A172 (cell line): ENCODE data around the gene SEC16A. TPM values are rescaled to one million over a fixed set of nuclear protein-coding genes. Genes with fewer than 3 reads are reported as not detected.

Experiments used
- DNase-seq: peaks from one replicate; pipeline ENCODE4 v3.0.0-alpha.2; 2015; ENCODE audit warnings: low spot score
- total RNA-seq: library from RNA; depleted of rRNA; stranded (reverse); fragments of >200 nt; shearing (Covaris generic); gene quantifications from 2 replicates; pipeline ENCODE4 v1.2.3, GENCODE V29; 2014

SEC16A gene
- total RNA-seq, 1 experiment from 2014 or later = 46.3 TPM

DNA sequence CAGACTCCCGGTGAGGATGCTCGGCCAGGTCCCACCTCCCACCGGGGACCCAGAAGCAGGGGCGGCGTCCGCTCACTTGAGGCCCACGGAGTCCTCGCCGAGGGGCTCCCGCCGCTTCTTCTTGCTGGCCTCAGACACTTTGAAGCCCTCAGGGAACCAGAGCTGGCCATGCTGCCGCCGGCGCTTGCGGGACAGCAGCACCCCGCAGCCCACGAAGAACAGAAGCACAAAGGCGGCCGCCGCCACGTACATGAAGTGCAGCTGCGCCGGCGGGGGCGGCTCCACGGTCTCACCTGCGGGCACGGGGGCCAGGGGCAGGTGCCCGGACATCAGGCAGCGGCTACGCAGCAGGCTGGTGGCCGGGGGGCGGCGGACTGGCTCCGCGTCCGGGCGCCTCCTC, 19.4 kb upstream of the SEC16A start:
- DNase-seq = no peak

DNA sequence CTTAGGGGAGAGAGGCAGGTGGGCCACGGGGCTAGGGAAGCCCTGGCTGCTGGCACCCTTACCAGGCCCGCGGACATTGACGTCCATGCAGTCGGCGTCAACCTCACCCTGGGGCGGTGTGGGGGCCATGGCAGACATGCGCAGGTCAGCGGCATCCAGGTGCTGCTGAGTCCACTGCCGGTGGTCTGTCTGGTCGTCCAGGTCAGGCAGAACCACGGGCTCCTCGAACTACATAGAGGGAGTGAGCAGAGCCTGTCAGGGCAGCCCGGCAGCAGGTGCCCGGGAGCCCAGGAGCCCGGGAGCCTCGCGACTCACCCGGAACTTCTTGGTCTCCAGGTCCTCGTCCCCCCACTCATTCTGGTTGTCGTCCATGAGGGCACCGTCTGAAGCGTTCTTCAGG, 18.8 kb upstream of the SEC16A start:
- no peak for DNase-seq

DNA sequence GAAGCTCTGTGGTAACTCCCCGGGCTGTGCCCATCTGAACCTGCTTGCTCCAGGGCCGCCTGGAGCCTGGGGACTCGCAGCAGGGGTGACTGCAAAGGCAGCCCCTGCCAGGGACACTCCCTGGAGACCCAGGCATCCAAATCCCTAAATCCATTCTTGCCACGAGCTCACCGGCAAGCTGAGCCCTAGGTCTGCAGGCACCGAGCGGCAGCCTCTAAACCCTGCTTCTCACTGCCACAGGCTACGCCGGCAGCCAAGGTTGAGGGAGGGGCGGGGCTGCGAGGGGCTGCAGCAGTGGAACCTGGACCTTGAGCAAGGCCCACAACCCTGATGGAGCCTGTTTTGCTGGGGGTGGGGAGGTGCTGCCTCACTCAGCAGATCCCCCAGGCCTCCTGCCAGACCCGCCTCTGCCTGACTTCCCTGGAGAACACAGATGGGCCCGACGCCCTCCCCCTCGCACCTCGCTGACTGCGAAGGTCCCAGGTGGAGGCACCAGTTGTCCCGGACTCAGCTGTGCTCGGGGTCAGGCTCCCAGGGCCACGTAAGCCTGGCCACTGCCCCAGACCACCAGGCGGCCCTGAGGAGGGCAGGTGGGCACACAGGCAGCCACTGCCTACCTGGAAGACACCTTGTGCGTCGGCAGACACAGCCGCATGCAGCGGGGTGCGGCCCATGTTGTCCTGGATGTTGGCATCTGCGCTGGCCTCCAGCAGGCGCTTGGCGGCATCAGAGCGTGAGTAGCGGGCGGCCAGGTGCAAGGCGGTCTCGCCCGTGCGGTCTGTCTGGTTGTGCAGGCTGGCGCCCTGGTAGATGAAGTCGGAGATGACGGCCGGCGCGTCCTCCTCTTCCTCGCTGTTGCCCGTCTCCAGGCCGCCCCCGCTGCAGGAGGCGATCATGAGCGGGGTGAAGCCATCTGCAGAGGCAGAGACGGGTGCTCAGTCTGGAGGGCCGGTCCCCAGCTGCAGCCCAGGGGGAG, 17.4 kb upstream of the SEC16A start:
- no peak for DNase-seq

DNA sequence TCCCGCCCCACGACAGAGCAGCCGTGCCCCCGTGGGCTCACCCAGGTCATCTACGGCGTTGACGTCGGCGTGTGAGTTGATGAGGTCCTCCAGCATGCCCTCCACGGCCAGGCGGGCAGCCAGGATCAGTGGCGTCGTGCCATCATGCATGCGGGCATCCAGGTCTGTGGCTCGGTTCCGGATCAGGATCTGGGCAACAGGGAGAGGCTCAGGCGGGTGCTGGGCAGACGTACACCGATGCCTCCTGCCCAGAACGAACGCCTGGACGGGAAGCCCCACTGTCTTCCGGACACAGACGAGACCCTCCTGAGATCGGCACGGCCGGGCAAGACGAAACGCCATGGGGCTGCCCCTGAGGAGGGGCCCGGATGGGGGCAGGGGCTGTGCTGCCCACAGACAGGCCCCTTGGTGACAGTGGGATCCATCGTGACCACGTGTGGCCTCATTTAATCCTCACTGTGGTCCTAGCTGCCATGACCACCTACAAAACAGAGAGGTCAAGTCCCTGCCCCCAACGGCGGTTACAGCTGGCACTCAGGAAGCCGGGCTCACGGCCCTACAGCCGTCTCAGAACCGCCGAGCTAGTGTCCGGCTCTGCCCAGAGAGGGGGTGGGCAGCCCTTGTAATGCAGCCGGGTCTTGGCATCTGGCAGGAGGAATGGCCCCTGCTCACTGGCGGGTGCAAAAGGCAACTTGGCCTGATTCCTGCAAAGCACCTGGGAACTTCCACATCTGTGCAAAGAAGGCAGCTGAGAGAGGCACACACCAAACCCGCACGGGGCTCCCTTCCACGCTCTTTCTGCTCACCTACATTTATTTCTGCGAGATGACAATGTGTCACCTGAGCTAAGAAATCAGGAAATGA, 16.5 kb upstream of the SEC16A start:
- DNase-seq = no peak

DNA sequence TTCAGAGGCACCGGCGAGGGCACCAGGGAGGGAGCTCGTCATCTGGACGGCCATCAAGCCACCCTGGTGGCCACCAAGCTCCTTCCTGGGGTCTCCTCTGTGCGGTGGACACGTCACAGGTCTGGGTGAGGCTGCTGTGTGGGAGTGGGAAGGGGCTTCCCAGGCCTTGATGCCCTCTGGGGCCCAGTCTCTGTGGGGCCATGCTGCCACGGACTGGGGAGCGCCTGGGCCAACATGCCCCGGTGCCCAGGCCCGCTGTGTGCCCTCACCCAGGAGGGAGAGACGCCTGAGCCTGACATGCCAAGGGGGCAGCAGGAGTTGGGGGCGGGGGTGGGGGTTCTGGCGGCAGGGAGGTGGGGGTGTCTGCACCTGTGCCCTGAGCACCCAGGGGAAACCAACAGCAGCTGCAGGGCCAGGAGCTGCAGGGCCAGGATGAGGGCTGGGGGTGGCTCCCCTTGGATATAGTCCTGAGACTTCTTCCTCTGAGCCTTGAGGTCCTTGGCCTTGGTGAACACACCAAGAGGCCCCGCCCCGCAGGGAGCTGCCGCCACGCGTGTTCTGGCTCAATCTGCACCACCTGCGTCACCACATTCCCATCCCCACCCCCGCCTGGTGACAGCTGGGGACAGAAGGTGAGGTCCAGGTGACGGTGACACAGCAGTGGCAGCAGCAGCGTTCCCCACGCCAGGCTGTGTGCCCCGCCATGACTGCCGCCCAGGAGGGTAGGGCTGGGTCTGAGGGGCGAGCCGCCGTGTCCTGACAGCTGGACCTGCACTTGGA, 15.3 kb upstream of the SEC16A start:
- DNase-seq = no peak

DNA sequence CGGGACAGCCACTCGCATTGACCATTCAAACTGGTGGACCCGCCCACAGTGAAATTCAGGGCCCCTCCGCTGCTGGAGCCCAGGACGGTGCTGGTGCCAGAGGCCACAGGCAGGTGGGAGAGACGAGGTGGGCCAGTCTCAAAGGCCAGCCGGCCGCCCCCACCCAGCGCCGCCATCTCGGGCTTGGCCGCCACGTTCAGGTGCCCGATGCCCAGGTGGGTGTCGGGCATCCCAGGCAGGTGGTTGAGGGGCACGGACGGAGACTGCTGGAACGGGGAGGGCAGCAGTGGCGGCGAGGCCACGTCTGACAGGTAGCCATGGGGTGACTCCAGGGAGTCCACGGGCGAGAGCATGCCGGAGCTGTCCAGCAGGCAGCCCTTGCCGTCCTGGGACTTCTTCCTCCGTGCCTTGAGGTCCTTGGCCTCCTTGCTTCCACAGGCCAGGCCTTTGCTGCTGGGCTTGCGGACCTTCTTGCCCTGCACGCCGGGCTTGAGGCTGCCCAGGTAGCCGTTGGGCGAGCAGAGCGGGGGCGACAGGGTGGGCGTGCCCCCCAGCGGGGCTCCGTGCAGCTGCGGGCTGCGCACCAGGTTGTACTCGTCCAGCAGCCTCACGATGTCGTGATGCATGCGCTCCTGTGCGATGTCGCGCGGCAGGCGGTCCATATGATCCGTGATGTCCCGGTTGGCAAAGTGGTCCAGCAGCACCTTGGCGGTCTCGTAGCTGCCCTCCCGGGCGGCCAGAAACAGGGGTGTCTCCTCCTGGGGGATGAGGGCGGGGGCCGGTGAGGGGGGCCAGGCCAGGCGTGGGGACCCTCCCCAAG, 14.2 kb upstream of the SEC16A start:
- no peak for DNase-seq

DNA sequence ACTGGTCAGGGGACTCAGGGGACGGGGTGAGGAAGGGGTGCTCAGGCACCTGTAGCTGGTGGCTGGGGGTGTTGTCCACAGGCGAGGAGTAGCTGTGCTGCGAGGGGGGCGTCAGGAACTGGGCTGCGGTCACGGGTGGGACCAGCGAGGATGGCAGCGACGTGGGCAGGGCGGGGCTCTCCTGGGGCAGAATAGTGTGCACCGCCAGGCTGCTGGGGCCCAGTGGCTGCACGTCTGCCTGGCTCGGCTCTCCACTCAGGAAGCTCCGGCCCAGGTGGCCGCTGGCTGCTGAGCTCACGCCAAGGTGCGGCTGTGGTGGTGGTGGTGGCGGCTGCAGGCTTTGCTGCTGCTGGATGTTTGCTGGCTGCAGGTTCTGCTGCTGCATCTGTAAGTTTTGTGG, 13.3 kb upstream of the SEC16A start:
- no peak for DNase-seq

DNA sequence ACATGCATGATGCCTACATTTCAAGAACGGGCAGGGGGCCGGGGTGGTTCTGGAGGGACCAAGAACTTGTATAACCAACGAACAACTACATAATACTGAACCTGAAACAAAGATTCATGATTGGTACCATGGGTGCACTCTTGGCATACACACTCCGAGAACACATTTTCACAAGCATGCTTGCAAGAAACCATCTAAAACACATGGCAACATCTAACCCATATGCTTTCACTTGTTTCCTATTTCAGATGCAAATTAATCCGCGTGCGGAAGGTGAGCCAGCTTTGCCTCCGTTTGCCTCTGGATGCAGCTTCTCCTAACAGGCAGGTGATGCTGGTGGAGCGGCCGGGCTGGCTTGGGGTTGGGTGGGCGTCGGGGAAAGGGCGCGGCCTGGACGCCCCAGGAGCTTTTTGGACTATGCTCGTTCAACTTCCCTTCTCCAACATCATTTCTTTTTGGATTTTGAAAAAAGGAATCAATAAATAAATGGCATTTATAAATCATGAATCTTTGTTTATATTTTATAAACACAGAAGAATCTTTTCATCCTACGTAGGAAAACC, 12.5 kb upstream of the SEC16A start:
- DNase-seq = no peak

DNA sequence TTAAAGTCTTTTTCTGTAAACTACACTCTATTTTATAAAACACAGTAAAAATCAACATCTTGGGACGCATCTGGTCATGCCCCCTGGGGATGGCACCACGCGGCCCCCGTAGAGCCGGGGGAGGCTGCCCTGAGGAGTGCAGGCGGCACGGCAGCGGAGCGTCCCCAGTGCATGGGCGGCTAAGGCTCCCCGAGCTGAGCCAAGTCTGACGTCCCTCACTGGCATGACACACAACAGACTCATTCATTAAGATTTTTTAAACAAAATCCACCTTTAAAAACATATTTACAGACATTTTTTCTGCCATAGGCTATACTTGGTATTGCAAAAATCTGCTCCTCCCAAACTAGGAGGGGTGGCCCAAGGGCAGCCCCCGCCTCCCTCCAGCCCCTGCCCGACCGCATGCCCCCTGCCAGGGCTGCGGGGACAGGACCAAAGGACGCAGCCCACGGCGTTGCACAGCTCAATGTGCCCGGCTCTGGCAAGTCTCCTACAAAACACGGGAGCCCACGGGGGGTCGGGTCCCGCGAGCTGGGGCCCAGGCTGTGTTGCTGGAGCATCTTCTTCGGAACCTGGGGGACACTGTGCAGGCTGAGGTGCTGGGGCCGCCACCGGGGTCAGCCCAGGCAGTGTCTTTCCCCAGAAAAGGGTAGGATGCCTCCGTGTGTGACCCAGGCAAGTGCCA, 11.8 kb upstream of the SEC16A start:
- DNase-seq = no peak

DNA sequence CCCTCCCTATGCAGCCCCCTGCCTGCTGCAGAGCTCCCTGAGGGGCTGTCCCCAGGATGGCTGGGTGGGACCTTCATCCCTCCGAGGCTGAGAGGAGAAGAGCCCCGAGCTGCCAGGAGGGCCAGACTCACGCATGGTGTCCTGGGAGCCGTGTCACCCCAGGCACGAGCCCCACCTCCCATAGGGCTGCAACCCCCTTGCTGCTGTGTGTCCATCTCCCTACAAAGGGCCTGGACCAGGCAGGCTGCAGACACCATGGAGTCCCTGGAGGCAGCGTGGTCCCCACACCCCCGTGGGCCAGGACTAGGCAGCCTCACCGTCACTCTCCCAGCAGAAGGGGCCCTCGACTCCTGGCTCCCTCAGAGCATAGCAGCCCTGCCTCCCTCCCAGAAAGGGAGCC, 11.2 kb upstream of the SEC16A start:
- no peak for DNase-seq

DNA sequence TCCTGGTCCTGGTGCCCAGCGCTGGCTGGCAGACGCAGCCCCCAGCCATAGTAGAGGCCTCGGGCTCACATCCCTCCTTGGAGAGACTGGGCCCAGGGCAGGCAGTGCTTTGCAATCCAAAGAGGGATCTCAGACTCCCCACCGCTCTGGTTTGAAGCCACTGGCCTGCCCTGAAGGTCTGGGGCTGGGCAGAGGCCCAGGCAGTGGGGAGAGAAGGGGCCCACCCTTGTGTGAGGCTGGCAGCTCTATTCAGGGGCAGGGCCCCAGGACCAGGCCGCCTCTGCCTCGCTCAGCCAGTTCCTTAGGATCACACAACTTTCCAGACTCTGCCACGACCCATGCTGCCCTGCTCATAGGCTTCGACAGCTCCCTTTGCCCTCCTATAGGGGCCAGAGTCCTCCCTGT, 10.7 kb upstream of the SEC16A start:
- no peak for DNase-seq

DNA sequence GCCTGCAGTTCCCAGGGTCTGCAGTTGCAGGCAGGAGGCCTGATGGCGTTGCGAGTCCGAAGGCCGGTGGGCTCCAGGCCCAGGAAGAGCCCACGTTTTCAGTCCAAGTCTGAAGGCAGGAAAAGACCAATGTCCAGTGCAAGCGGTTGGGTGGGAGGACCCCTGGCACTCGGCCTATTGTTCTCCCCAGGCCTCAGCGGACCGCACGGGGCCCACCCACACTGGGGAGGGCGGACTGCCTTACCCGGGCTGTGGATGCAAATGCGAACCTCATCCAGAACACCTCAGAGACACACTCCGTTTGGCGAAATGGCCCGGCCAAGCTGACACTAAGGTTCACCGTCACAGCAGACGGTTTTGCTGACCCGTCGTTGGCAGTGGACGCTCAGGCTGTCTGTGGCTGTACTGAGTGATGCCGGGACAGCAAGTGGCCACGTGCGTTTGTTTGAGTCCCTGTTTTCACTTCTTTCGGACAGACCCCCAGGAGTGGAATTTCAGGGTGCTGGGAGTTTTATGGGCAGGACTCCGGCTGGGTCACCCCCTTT, 10.2 kb upstream of the SEC16A start:
- DNase-seq = no peak

DNA sequence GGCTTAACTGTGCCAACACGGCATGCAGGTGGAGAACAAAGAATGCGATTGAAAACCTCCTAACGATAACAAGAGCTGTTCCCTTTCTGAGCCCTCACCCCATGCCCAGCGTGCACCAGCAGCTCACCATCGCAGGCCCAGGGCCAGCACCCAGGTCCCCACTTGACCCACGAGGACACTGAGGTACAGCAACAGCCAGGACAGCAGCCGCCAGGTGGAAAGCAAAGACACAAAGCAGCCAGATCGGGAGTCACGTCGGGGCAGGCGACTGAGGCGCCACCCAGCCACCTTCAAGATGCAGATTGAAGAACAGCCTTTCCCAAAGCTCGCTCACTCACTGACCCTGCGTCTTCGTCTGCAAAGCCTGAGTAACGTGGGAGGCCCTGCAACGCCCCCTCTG, 6.9 kb upstream of the SEC16A start:
- no peak for DNase-seq

DNA sequence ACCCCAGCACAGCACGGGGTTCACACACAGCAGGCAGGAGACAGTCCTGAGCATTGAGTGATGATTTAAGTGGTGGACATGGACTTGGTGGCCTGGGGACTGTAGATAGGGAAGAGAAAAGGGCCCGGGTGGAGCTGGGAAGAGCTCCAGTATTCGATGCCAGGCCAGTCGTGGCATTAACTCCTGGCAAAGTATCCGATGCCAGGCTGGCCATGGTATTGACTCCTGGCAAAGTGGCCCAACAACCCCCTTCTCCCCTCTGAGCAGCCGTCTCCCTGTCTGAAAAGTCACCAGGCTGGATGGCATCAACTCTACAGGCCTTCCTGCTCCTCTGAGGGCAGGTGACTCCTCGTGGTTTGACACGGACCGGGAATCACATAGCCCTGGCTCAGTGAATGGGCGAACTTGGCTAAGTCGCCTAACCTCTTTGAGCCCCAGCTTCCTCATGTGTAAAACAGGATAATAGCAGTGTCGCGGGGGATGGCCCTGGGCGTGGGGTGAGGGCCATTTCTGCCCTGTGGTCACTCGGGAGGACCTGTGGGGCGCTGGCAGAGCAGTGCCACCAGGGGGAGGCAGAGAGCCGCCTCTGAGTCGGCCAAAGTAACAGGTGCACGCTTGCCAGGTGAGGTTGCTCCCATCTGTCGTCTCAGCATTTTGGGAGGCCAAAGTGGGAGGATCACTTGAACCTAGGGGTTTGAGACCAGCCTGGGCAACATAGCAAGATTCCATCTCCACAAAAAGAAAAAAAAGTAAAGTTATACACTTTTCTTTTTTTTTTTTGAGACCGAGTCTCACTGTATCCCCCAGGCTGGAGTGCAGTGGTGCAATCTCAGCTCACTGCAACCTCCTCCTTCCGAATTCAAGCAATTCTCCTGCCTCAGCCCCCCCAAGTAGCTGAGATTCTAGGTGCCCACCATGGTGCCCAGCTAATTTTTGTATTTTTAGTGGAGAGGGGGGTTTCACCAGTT, 5.7 kb upstream of the SEC16A start:
- peak; percentile 63 for DNase-seq

DNA sequence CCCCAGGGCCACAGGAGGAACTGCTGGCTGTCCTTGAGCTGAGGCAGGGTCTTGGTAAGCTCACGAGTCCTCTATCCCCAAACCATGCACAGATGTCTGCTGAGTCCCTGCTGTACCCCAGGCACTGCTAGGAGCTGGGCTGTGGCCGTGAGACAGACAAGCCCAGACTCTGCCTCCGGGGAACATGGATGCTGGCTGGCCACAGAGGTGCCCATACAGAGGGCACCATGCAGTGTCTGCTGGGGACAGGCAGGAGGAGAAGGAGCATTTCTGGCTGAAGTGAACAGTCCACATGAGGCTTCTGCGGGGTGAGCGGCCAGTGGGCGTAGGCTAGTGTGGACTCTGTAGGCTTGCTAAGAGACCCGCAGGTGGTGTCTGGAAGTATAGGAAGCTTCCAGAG, 4.8 kb upstream of the SEC16A start:
- DNase-seq = no peak

DNA sequence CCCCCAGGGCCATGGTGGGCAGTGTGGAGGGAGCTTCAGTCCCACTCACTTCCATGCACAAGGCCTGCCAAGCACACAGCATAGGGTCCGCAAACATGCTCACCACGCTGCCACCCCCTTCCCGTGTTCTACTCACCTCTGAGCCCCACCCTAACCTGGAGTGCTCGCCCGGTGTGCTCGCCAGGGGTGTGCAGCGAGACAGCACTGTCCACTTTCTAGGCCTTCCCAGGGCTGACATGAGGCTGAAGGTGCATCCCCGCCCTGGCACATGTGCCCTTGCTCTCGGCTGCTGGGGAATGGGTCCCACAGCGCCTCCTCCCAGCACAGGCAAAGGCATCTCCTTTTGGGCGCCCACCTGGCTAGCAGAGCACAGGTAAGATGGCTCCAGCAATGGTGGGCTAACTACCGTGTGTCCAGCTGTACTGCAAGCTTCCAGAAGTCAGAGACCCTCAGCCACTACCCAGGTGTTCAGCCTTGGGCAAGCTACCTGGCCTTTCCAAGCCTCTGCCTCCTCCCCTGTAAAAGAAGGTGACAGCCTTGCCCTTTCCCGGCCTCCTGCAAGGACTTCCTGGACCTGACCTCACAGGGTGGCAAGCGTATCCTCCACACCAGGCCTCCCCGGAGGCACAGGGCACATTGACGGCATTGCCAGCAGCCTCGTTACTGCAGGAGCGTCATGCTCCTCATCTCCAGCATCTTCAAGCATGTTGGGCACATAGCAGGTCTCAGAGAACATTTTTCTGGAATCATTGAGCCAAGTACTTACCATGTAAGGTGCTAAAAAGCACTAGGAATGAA, 4.2 kb upstream of the SEC16A start:
- no peak for DNase-seq

DNA sequence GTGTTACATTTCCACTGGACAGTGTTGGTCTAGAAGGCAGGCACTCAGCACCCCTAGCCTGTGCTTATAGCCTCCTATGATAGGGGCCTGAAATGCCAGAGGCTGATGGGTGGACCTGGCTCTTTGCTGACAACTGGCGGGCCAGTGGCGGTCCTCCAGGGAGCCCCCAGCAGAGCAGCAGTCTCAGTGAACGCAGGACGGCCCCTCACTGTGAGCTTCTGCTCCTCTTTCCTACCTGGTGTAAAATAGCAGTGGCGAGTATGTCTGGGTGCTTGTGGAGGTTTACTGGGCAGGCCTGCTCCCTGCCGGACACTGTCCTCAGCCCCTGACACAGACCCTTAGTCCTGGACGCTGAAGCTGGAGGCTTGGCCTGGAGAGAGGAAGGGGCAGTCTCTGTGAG, 3.3 kb upstream of the SEC16A start:
- no peak for DNase-seq
